AG08395 (cell line): ENCODE measurements around the gene IL1A.
A peak's percentile ranks its signal among the peaks of the same experiment; 100 is the strongest.

Experiments
- DNase-seq: peaks from one replicate; pipeline ENCODE4 v3.0.0; 2012; ENCODE audit warnings: mixed read lengths, low spot score

Gene IL1A

DNA sequence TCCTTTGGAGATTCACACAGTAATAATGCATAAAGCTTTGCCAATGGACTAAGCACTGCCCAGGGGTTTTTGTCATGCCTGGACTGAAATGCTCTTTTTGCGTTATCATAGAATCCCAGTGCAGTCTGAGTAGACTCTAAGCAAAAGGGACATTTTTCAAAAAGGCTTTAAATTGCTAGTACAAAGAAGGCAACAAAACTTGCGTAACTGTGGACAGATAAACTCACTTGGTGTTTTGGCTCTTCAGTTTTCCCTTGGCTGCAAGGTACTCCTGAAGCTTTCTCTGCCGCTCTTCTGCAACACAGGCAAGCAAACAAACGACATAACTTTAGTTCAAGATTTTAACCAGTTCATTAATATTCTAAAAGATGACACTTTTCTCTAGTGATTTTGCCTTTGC, 22.0 kb downstream of the IL1A start:
- DNase-seq = no peak

DNA sequence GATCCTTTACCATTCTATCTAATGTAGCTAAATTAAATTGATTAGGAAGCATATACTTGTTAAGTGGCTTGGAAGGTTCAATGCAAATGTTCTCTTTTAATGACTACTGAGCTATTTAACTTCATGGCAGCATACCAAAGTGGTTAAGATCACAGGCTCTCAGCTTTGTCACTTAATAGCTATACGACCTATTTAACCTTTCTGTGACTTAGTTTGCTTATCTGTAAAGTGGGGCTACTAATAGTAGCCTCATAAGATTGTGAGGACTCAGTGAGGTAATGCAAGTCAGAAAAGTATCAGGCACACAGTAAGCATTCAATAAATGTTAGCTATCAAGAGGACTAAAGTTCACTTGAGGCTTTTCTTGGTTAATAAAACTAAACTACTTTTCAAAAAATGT, 24.1 kb downstream of the IL1A start:
- DNase-seq = no peak

DNA sequence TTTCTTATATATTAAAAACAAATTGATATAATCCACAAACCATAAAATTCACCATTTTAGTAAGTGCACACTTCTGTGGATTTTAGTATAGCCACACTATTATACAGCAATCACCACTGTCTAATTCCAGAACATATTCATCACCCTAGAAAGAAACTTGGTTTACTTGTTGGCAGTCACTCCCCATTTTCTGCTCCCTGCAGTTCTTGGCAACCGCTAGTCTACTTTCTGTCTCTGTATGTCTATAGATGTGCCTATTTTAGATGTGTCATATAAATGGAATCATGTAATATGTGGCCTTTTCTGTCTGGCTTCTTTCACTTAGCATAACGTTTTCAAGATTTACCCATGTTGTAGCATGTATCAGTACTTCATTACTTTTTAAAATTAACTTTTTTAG, 25.6 kb downstream of the IL1A start:
- DNase-seq = no peak

DNA sequence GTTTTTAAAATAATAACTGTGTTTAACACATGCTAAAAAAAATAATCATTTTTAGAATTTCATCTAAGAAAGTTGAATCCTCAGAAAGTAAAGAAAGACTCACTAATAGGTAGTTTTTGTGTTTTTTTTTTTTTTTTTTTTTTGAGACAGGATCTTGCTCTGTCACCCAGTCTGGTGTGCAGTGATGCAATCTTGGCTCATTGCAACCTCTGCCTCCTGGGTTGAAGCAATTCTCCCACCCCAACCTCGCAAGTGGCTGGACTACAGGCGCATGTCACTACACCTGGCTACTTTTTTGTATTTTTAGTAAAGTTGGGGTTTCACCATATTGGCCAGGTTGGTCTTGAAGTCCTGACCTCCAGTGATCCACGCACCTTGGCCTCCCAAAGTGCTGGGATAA, 27.0 kb downstream of the IL1A start:
- no peak for DNase-seq

DNA sequence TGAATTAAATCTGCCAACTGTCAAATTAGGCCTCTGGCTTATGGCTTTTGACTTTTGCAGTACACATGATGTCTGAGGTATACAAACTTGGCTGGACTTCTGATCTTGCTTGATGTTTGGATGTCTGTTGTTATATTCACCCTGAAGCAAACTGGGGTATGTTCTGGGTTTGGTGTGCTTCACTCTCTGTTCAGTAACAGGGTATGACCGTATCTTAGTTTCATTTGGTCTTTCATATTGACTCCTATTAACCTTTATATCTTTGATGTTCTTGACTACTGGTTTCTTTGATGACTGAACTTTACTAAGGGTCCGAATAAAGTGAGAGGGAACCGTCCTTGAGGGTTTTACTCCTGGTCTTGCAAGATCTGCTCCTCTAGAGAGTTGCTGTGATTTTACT, 28.1 kb downstream of the IL1A start:
- DNase-seq = no peak

DNA sequence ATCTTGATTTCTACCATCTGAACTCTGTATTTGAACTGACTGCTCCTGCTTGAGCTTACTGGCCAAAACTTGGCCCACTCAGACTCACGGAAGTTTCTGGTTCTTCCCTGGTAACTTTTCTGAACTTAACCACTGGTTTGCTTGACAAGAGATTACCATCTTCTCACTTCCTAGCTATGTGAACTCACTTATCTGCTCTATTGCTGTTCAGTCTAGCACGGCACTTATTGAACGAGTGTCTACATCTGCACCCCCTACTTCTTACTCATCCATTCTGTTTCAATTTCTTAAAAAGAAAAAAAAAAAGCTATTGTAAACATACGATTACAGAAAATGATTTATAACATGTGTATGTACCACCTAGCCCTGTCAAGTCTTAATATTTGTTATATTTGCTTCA, 28.8 kb downstream of the IL1A start:
- no peak for DNase-seq

DNA sequence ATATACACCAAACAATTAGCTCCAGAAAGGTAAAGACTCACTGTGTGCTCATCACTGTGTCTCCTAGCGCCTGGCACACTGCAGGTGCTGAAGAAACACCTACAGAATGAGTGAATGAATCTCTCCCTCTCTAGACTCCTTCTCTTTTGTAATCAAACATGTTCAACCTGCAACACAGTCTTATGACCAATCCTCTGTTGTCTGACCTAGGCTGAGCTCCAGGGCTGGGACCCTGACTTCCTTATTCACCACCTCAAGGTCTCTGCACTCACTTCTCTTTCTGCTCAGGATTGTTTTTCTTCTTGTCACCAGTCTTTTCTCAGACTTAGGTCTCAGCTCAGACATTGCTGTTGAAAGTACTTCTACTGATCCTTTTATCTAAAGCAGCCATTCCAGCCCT, 29.7 kb downstream of the IL1A start:
- DNase-seq = no peak

DNA sequence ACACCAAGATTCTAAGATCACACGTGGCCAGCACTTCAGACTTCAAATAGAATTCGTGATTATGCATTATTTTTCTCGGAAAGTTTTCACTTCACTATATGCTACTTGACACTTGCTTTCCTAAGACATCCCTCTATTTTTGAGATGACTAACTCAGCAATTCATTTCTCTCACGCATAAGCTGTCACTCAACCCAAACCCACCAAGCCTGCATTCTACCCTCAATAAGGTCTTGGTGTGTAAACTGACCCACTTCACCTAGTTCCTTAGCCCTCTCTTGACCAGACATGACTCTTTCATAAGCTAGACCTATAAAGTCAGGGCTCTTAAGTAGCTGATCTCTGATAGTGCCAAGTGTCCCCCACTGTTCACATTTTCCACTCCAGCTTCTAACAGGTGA, 31.6 kb downstream of the IL1A start:
- no peak for DNase-seq

DNA sequence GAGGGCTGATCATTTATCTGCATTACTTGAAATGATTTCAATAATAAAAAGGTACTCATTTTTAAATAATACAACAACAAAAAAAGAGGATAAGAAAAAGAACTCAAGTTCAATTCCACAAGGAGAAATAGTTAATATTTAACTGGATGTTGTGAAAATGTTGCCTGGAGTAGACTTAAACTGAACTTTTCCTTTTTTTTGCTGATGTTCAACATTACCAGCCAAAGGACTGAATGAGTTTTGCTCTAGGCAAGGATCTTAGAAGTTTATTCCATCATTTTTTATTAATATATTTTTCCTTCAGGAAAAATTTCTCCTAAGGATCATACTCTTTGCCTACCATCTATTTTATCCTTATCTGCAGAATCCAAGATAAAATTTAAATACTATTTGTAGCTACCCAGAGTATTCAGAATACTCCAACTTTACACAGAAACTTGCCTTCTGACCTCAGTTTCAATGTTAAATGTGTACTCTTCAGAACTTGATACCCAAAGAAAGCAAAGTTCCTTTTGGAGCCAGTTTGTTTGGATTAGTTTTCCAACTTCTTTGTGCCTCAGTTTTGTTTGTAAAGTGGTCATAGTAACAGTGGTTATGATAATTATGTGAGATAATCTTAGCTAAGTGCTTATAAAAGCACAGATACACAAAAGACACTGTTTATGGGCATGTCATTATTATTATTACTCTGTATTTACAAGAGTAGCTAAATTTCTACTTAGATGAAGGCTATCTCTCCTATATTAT, 32.7 kb downstream of the IL1A start:
- no peak for DNase-seq

DNA sequence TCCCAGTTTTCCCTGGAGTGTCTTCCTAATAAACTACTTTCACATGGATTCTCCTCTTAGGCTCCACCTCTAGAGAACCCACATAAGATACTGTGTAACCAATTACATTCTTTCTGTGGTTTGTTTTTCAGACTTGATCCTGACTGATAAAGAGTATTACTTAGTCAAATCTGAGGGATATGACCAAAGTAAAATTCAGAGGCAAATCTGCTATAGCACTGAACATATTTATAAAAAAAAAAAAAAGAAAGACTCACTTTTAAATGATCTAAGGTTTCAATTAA, 33.8 kb downstream of the IL1A start:
- DNase-seq = no peak

DNA sequence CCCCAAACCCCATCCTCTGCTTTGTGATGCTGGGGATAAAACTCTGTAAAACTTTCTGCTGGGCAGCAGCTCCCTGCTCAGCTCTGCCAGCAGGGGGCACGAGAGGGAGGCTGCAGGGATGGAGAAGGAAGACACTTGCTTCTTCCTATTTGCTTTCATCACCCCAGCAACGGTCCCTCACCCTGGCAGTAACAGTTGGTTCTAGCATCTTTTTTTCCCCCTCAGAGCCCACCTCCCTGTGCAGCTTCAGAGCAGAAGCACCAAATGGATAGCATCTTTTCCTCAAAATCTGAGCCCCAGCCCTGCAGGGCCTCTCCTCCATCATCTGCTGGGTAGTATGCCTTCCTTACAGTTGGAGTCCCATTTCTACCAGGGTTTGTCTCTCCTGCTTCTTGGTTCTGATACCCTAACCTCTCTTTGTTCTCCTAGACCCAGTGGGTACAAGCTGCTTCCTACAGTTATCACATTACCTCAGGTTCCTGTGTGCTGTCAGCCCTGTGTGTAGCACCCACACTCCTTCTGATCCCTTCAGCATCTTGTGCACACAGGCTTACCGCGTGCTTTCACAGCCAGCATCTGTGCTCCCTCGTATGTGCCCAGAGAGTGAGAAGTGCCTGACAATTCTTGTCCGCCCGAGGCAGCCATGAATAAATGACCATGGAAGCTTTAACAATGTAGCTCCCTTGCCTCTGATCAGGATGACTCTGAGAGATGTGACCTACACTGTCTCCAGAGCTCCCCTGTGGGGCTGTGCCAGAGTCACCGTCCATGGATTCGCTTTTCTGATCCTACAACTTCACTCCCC, 34.3 kb downstream of the IL1A start:
- peak; percentile 89 for DNase-seq

DNA sequence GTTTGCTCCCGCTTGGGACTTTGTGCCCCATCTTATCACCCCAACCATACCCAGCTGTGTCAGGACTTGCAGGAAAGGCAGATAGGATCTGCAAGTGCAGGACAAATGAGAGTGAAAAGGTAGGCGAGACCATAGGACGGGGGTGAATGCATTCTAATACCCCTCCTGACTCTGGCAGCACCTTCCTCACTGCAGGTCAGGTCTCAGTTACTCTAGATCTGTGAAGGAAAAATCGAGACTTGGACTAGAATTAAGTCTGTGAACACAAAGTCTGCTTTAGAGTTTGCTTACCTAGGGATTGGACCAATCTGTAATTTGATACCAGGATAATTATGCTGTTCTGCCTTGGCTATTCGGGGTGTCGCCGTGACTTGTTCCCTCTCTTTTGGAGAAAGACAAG, 43.8 kb downstream of the IL1A start:
- no peak for DNase-seq

DNA sequence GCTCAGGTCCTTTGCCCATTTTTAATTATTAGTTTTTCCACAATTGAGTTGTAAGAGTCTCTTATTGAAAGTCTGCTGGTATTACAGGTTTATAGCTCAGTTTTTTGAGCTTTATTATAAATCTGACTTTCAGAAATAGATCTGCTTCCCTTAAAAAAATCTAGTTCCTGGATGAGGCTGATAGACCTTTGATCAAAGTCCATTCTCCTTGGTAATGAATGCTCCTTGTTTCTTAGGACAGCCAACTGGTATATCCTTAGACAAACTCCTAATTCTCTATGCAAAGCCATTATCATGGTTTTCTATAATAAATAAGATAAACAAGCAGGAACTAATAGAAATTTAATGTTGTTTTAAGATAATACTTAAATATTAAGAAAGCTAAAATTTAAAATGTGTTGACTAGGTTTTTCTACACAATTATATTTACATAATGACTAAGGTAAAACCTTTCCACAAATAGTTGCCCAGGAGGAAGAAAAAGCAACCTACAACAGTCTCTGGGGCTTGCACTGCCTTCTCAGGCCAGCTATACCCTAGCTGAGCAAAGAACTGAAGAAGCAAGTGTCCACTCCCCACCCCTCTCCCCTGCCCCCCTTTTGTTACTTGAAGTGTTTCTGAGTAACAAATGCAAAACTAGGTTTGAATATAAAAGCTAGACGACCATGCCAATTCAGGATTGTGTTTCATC, 46.6 kb downstream of the IL1A start:
- DNase-seq = no peak

DNA sequence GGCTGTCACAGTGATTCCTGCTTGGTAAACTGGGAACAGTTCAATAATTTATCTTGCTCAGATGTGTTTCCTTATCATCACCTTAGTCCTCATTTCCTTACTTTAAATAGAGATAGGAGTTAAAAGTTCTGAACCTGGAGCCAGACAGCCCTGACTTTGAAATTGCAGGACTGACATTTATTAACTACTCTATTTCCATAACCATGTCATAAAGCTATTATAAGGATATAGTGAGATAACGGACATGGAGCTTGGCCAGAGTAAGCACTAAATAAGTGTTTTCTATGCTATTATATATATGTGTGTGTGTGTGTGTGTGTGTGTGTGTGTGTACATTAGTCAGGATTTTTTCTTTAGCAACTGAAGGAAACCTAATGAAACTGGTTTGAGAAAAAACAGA, 50.4 kb downstream of the IL1A start:
- DNase-seq = no peak

DNA sequence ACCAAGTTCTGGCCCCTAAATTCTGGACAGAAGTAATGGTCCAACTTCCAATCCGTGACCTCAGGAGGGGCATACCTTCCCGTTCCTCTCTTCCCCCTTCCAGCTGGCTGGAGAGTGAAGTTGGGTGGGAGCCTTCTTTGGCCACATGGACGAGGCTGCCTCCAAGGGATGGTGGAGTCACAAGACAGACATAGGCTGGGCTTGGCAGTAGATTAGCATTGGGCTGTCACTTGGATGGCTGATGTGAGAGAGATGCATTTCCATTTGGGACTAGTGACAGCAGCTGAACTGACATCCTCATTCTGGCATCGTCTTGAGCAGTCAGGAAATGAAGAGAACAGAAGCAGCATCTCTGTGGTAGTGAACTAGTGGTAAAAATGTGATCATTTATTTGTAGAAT, 50.8 kb downstream of the IL1A start:
- no peak for DNase-seq

DNA sequence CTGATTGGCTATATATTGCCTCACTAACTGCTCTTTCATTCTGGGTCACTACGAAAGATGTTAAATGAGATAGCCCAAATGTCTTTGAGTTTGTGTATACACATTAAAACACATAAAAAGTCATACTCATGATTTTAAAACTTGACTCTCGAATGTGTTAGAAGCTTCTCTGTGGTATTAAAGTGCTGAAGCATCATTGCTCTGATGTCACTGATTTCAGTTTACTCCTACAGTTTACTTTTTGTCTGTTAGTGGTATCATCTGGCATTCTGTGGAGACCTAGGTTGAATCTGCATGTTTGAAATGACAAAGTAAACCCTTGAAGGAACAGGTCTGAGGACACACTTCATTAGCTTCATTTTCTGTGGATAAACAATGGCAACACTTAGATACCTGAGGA, 52.8 kb downstream of the IL1A start:
- DNase-seq = no peak

DNA sequence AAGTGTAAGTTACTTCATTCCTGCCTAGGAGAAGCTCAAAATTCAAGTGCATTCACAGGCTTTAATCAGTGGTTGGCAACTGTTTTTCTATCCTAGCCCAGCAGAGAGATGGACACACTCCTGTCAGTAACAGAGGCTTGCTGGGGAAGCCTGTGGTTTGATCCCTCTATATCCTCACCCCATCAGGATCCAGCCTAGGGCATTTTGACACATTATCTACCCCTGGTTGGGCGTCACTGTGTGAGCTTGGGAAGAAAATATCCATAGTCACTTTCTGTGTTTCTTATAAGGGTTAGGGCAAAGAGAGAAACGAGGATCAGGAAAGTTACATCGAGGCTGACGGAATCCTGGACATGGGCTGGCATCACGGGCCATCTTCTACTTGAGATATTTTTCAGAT, 53.5 kb downstream of the IL1A start:
- no peak for DNase-seq

DNA sequence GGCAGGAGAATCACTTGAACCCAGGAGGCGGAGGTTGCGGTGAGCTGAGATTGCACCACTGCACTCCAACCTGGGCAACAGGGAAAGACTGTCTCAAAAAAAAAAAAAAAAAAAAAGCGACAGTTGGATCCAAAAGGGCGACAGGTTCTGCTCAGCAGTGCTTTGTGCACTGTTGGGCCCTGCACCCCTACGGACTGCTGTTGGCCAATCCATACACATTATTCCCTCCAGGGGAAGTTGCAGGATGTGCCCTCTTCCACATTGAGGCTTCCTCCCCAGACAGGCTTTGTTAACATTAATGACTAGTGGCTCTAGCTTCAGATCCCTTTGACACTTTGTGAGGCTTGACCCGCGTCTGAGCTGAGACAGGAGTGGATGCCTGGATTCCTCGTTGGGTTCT, 54.1 kb downstream of the IL1A start:
- DNase-seq = no peak

DNA sequence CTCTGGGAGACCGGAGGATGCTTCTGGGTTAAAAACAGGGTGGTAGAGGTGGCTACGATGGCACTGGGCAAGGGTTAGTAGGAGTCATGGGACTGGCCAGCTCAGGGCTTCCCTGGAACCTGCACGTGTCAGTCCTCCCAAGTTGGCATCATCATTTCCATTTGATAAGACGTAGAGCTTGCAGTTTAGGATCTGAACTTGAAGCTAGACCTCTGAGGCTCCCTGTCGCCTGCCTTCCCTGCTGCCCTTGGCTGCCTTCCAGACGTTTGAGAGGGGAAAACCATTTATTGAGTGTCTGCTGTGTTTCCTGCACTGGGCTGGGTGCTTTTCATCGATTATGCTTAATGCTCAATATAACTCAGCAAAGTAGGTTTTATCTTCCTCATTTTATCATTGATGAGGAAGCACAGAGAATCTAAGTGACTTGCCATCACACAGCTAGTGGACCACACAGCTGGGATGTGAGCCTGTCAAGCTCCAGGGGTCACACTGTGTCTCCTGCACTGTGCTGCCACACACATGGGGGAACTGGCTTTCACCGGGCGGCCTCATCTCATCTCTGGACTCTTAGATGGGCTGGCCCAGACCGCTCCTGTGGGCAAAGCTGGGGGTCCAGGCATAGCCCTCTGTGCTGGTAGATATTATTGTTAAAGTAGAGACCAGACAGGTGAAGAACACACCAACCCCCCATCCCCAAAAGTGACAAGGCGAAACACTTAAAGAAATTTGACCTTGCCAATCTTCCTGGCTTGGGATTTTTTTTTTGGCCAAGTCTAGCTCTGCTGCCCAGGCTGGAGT, 55.7 kb downstream of the IL1A start:
- no peak for DNase-seq

DNA sequence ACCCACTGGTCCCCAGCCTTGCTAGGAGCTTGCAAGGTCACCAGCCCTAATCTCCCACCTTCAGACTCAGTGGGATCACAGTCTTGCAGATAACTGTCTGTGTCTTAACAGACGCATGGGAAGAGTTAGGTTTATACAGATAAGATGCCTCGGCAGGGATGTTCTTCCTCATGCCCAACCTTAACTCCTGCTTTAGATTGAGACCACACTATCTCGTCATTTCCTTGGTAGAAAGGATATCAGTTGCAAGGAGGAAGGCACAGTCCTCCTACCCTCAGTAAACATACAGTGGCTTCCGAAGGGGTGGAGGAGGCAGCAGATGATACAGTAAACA, 56.3 kb downstream of the IL1A start:
- DNase-seq = no peak

DNA sequence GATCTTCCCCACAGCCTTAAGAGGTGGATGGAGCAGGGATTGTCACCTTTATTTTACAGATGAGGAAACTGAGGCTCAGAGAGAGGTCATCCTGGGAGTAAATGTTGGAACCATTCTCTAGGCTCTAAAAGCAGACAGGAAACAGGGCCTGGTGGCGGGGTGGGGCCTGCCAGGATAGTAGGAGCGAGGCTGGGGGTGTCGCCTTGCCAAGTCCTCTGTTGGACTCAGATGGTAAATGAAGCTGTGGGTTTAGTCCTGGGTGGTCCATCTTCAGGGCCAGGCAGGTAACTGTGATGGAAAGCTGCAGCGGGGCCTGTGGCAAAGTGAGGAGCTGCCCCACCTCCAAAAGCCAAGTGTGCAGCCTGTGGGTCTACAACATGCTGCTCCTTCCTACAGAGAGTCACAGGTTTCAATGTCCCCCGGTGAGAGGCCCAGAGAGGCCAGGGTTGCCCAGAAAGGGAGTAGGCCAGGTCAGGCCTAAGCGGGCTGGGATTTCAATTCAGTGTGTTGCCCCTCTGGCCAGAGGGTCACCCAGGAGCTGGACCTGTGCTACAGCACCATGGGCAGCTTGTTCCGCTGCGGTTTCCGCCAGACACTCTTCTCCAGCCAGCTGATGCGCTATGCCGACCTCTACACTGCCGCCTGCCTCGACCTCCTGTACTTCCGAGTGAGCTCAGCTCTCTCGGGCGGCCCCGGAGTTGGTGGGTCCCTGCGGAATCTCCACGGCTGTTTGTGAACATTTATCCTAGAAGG, 56.8 kb downstream of the IL1A start:
- DNase-seq = no peak
